COR-L47 (cell line): ENCODE data around the gene SHROOM2.
"Not testable (repeated sequence)": the region's sequence is repeated elsewhere in the genome, so short reads cannot be mapped to it uniquely, and the experiment has no call there.

Experiments
- DNase-seq: peaks from one replicate; lab custom pipeline; 2025; lab: John Stamatoyannopoulos, UW

The SHROOM2 gene

GRCh38 chrX:9829308-9830267, 43.4 kb downstream of the SHROOM2 start:
- DNase-seq: no peak

- DNase-seq: no peak
Observed at GRCh38 chrX:9832811-9833210, 46.6 kb downstream of the SHROOM2 start.

GRCh38 chrX:9835585-9836210, 49.5 kb downstream of the SHROOM2 start:
- DNase-seq: no peak

- no peak for DNase-seq
Observed at GRCh38 chrX:9842541-9842940, 56.3 kb downstream of the SHROOM2 start.

- no peak for DNase-seq
Observed at GRCh38 chrX:9844936-9845577, 58.8 kb downstream of the SHROOM2 start.

- no peak for DNase-seq
Observed at GRCh38 chrX:9845578-9845952, 59.3 kb downstream of the SHROOM2 start.

- DNase-seq: no peak
Observed at GRCh38 chrX:9846631-9847030, 60.4 kb downstream of the SHROOM2 start.

GRCh38 chrX:9847071-9847470, 60.8 kb downstream of the SHROOM2 start:
- no peak for DNase-seq

- DNase-seq: peak; percentile 0
Observed at GRCh38 chrX:9848718-9849479, 62.7 kb downstream of the SHROOM2 start.

- no peak for DNase-seq
Observed at GRCh38 chrX:9851890-9852289, 65.7 kb downstream of the SHROOM2 start.

GRCh38 chrX:9853307-9853706, 67.1 kb downstream of the SHROOM2 start:
- DNase-seq: no peak

- DNase-seq: no peak
Observed at GRCh38 chrX:9855561-9856283, 69.5 kb downstream of the SHROOM2 start.

GRCh38 chrX:9856588-9856987, 70.4 kb downstream of the SHROOM2 start:
- DNase-seq: no peak

GRCh38 chrX:9857575-9858474, 71.6 kb downstream of the SHROOM2 start:
- DNase-seq: no peak

GRCh38 chrX:9858684-9859083, 72.5 kb downstream of the SHROOM2 start:
- DNase-seq: not testable (repeated sequence)

GRCh38 chrX:9859711-9860555, 73.7 kb downstream of the SHROOM2 start:
- DNase-seq: no peak

- DNase-seq: no peak
Observed at GRCh38 chrX:9860826-9861225, 74.6 kb downstream of the SHROOM2 start.

GRCh38 chrX:9861711-9862110, 75.5 kb downstream of the SHROOM2 start:
- DNase-seq: no peak

- no peak for DNase-seq
Observed at GRCh38 chrX:9862525-9862924, 76.3 kb downstream of the SHROOM2 start.
